Head of caudate nucleus (tissue), 42 donors: ENCODE data around the gene NR6A1.

ENCODE experiments used
- DNase-seq, 42 donors: peaks; one replicate each; pipeline versions ENCODE4 v3.0.0 to v3.0.0-alpha.2; 2020 to 2021; ENCODE audit warnings: mixed read lengths in 7 of 42
- intact Hi-C: fragments of 100-400 bp; cut with DNase I; formaldehyde crosslinking; loops from one replicate; pipeline ENCODE4 v1.15.0; 2022

The NR6A1 gene

DNA sequence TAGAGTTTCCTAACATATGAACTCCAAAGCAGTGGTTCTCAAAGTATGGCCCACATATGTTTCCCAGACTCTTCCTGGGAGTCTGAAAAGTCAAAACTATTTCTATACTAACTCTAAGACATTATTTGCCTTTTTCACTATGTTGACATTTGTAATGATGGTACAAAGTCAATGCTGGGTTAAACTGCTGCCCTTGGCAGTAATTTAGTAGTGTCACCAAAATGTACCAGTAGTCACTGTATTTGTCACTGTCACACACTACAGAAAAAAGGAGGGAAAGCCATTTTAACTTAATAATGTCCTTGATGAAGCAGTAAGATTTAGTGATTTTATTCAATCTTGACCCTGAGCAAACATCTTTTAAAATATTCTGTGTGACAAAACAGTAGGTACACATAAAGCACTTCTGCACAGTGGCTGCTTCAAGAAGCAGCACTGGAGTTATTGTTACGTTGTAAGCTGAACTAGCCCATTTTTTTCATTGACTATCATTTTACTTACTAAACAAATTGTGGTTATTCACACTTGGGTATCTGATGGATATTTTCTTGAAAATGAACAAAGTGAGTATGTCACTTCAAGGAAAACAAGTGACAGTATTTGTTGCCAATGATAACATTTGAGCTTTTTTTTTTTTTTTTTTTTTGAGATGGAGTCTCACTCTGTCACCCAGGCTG is 90.3 kb downstream of the NR6A1 start:
- intact Hi-C loops = no loop called here
- DNase-seq = no peak

DNA sequence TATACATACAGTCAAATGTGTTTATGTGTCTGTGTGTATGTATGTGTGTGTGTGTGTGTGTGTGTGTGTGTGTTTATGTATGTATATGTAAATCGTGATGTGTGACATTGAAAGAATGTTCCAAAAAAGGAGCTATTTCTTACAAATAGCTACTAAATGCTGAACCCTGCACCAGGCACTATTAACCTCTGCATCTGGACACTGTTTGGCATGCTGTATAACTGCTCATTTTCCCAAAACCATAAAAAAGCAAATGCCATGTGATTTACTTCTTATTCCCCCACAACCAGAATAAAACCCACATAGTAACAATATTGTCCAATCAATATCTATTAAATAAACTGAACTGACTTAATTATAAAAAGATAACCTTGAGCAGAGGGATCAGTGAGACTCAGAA is 91.1 kb downstream of the NR6A1 start:
- intact Hi-C loops = no loop called here
- DNase-seq = no peak

DNA sequence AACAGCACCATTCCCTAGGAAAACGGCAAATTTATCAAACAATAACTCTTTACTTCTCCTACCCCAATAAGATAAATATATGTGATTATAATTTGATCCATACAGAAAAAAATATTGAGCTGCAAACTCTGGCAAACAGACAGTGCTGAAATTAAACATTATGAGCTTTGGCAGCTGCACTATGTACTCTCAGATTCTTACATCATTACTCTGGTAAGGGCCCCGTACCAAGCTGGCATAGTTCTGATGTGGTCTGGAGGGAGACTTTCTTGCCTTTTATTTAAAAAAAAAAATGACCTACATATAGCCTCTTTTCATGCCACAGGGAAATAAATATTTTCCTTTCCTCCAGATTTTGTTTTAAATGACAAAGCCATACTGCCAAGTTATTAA is 95.0 kb downstream of the NR6A1 start:
- peak in 6 of 42 donors; percentile 9 to 55 (median 22) for DNase-seq
- intact Hi-C loops = no loop called here

DNA sequence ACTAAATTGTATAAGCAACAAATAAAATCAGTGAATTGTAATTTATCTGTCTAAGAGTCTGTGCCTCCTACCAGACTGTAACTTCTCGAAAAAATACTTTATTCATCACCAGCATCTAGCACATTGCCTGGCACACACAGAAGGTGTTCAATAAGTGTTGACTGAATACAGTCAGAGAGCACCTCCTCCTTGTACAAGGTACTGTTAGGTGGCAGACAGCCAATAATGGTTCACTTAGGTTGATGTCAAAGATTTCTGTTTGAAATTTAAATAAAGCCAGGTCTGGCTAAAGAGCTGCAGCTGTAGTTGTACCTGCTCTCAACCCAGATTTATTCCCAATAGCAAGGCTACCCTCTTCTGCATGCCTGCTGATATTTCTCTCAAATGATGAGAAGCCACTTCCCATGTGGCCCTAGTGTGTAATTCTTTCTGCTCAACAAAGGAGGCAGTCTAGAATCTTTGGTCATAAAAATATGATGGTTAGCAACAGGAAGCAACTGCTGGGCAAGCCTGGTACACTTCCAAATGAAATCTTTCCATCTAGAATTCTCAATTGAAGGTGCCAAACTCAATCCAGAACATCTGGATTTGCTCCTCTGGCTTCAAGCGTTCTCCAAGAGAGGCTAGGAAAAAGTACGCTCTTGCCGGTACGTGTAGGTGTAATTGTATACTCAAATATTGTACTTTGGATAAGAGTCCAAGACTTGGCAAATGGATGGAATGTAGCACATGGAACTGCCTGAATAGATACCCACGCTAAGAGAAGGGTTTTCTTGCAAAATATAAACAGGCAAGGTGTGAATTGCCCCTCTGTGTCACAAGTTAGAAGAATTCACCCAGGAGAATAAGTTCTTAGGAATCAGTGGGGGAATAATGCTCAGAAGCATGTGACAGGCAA is 95.6 kb downstream of the NR6A1 start:
- intact Hi-C loops = no loop called here
- DNase-seq = no peak

DNA sequence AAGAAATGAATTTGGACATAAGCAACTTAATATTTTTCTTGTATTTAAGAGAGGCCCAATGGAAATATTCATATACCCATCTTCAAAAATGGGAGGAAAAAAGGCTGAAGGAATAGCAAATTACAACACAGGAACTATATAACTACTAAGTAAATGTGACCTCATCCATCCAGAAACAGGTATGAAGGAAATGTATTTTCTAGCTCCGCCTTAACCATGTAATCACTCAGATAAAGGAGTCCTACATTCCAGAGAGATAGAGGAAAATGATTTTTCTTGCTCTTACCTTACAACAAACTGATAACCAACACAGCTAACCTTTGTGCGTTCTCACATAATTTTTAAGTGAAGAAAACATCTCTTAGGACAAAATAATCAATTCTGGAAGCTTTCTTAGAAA is 96.5 kb downstream of the NR6A1 start:
- intact Hi-C loops = no loop called here
- DNase-seq = no peak

DNA sequence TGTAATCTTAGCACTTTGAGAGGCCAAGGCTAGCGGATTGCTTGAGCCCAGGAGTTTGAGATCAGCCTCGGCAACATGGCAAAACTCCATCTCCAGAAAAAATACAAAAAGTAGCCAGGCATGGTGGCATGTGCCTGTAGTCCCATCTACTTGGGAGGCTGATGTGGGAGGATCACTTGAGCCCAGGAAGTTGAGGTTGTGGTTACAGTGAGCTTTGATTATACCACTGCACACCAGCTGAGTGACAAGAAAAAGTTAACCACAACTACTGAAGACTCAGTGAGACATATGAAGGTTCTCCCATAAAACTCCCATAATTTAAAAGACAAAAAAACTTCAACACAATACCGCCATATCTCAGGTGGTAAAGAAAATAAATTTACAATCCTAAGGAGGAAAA is 98.0 kb downstream of the NR6A1 start:
- no peak for DNase-seq
- intact Hi-C loops = no loop called here

DNA sequence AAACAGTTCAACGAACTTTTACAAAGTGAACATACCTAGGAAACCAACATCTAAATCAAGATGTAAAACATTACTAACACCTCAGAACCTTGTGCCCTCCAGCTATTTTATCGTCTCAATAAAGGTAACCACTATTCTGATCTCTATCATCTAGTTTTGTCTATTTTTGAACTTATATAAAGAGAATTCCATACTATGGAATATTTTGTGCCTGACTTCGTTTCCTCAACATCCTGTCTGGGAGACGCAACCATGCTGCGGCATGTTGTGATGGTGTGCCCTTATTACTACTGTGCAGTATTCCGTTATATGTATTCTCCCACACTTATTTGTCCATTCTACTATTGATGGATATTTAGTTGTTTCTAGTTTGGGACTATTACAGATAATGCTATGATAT is 99.2 kb downstream of the NR6A1 start:
- no peak for DNase-seq
- intact Hi-C loops = no loop called here

DNA sequence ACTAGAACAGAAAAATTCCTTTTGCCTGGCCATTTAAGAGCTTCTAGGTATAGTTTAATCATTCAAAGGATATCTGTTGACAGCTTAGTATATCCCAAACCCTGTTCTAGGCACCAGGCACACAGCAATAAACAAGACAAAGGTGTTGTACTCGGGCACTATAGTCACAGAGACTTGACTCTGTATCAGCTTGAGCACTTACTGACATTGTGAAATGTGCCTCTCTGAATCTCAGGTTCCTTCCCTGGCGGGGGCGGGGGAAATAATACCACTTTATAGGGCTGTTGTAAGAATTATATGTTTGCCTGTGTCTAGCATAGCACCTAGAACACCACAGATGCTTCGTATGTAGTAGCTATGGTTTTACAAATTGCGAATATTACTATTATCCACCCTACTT is 104.5 kb downstream of the NR6A1 start:
- intact Hi-C loops = no loop called here

DNA sequence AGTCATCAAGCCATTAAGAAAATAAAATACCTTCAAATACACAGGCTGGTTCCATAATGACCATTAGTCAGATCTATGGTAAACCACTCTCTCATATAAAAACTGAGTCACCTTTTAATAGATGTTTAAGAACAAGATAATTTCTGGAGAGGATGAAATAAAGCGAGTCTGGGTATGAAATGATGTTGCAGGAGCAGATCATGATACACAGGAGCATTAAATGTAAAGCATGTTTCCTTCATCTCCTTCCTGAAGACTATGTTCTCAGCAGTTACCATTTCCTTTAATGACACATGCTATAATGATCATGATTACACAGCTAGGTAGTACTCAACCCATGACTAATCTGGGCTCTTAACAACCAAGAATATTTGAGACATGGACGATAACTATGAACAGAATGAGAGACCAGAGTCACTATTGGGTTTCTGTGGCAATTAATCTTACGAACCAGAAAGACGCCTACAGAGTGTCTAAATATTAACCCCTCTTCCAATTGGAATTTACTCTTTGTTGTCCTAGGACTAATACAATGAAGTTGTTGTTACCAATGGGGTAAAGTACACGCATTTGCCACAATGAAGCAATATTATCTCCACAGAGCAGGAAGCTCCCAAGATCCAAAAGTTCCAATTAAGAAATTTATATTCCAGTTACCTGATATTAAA is 105.6 kb downstream of the NR6A1 start:
- intact Hi-C loops = no loop called here
- DNase-seq = no peak

More for the DNA sequence above, 104.5 kb downstream of the NR6A1 start:
- no peak for DNase-seq

DNA sequence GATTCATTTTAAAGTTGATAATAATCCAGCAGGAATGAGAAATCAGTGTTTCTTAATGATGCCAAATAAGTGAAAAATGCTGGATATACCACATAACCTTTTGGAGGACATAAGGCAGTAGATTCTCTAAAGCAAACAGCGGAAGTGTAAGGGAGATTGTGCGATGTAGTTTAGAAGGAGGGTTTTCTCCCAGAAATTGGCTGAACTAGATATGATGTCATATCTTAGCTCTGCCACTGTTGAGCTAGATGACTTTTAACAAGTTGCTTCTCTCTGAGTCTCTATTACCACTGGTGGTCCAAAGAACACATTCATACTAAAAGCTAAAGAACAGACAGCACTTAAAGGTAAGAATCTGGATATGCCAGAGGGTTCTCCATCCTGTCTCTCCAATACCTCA is 107.0 kb downstream of the NR6A1 start:
- intact Hi-C loops = no loop called here
- DNase-seq = no peak

DNA sequence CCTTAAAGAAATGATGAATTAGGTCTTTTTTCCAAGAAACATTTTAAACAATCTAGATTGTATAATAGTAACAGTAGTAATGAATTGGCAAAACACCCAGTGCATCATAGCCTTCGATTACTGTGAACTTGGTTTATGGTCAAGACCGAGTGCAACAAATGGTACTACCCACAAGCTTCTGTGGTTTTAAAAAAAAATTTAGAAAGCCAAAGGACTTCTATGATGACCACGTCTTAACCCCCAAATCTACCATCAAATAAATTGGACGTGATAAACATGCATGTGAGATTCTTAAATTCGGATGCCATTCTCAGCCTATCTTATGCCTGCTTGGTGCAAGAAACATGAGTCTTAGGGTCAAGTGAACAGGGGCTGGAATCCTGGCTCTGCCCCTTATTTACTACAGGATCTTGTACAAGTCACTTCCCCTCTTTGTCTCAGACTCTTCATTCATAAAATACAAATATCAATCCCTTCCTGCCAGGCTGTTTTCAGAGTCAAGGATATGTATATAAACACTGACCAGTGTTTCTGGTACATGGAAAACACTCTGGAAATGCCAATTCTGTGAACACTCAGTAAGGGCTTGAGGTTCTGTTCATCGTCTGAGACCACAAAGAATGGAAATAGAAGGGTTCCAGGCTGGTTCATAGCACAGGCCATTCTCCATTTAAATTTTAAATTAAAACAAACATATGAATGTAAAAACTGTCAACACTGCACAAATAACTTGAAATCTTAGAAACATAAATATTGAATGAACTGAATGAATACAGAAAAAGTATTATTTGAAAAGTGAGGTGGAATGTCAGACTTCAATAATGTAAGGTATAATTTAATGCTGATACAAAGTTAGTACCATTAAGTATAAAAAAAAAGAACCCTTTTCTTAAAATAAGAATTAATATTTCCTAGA is 107.8 kb downstream of the NR6A1 start:
- intact Hi-C loops = no loop called here
- no peak for DNase-seq

DNA sequence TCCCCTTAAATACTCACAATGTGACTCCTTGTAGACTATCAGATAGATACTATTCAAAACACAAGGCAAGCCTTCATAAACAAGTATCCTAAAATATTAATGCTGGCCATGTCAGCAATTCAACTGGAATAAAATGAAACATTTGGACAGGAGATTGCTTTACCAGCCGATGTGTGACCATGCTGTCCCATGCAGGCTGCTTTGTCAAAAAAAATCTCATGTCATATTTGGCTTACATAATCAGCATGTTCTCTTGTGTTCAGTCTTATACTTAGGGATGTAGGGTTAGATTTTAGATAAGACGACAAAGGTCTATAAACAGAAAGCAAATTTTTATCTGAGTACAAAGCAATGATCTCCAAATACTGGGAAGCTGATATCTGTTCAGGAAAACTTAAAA is 108.5 kb downstream of the NR6A1 start:
- intact Hi-C loops = no loop called here
- no peak for DNase-seq

DNA sequence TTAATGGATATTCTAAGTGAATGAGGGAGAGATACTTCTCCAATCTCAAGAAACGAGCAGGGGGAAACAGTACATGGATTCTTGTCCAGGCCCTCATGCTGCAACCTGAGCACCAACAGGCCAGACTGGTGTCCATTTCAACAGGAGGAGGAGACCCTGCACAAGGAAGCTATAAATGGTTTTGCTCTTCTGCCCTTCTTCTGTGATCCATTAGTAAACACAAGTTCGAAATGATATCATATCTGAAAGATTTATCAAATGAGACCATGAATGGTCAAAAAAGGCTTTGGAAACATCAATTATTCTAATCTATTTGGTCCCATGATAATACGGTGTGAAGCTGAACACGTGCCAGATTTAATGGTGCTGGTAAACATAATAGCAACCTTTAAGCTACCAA is 109.8 kb downstream of the NR6A1 start:
- no peak for DNase-seq
- intact Hi-C loops = no loop called here

DNA sequence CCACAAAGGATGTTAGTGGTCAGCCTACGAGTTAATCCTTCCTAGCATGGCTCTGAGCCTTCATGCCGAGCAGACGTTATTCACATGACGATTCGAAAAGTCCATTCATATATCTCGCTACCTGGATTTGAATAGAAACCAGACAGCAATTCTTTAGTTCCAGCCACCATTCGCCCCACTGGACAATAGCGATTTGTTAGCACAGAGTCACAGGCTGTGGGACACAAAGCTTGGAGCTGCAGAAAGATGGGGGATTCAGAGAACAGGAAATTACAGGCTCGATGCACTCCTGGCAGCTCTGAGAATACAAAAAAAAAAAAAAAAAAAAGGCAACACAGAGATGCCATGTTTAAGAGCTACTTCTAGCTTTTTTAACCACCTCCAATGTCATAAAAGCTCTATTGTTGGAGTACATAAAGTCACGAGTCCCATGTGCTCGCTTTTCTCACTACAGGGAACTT is 110.7 kb downstream of the NR6A1 start:
- peak; percentile 6 to 84 (median 55) for DNase-seq
- intact Hi-C loops = no loop called here

DNA sequence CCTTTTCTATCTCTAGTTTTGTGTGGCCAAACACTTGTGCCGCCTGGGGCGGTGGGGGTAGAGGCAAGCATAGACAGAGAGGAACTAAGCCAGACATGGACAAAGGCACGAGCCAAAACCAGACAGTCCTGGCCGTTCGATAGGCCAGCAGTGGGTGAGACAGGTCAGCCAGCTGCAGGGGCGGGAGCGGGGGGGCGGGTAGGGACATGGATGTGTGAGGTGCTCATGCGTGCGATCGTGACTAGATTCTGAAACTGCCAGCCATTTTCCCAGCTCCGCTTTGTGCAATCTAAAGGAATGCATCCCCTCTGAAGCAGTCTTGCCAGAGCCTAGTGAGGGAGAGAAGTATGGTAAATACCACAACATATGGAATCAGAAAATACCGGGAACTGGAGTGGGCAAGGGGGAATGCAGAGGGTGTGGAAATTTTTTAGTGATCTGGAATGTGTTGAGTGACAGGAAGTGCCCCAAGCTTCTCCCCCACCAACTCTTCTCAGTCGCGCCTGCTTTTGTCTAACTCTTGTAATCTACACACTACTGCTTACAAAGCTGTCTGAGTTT is 111.9 kb downstream of the NR6A1 start:
- peak; percentile 53 to 92 (median 80) for DNase-seq
- intact Hi-C loops = no loop called here

DNA sequence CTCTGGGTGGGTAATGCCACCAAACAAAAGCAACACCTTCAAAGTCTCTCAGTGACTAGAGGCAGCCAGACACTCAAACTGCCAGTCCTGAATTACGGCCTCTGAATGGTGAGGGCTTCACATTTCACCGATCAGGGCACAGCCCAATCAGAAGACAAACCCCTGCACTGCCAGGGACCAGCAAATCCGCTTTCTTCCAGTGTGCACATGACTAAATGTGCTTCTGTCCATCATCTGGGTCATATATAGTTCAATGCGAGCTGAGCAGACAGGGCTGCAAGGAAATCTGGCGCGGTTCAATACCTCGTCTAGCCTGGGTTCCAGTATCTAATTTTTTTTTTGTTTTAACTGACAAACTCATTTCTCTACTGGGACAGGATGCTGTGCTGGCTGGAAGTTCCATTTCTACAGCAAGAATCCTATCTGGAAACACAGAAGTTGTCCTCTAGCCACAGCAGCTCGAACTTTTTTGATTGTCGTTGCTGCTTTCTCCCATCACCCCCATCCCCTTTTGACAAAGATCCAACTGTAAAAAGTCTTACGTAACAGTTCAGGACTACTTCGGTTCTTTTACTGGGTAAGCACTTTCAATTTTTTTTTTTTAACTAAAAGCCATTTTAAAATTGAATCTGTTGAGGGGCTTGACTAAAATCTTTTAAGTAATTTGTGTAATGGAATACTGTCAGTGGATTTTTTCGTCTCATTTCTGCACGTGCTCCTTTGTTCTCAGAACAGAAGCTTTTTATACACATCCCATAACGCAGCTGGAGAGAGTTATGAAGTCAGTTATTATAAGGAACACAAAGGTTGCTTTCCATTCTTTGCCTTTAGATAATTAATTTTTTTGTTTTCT is 112.7 kb downstream of the NR6A1 start:
- intact Hi-C loops = no loop called here
- DNase-seq = peak; percentile 57 to 93 (median 82)

DNA sequence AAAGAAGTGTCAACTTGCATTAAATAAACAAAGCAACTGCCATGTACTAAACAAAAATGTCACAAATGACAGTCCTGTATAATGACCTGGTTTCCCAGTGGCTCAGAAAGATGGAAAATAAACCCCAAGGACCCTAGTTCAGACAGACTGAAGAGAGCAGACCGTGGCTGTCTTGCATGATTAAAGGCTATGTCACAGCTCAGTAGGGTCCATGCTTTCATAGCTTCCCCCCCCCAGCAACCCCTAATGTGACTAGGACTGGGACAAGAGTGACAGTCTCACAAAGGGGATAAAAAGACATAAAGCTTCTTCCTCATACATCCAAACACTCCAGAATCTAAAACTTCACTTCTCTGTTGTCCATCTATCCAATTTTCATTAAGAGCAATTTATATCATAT is 113.6 kb downstream of the NR6A1 start:
- no peak for DNase-seq
- intact Hi-C loops = no loop called here

DNA sequence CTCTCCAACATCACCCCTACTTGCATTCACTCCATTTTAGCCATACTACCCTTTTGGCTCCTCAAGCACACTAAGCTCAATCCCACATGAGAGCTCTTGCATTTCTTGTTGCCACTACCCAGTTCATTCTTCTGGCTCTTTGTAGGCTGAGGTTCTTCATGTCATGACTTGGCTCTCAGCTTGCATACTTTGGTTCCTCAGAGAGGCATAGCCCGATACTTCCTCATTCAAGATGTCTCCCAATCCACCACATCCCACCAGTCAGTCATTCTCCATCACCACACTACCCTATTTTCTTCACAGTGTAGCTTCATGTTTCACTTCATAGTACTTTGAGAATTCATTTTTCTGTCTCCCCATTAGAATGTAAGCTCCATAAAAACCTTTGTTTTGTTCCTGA is 116.7 kb downstream of the NR6A1 start:
- intact Hi-C loops = no loop called here
- DNase-seq = no peak
